GM19455 (cell line): Measurements from ENCODE around the gene ZBP1.
"Not testable (repeated sequence)": the region's sequence is repeated elsewhere in the genome, so short reads cannot be mapped to it uniquely, and the experiment has no call there.

ENCODE experiments used
- ATAC-seq: cut with Tn5 transposase; IDR thresholded peaks from one replicate; pipeline ENCODE4 v1.9.1; 2021; ENCODE audit not compliant: unreplicated experiment

The ZBP1 gene

GRCh38 chr20:57647933-57648785 is 27.9 kb upstream of the ZBP1 start:
- ATAC-seq: no peak

- ATAC-seq: no peak
Observed at GRCh38 chr20:57647006-57647932, 27.0 kb upstream of the ZBP1 start.

- no peak for ATAC-seq
Observed at GRCh38 chr20:57638895-57639236, 18.6 kb upstream of the ZBP1 start.

- ATAC-seq: no peak
Observed at GRCh38 chr20:57638173-57638894, 18.1 kb upstream of the ZBP1 start.

GRCh38 chr20:57633945-57634491 is 13.8 kb upstream of the ZBP1 start:
- no peak for ATAC-seq

- ATAC-seq: no peak
Observed at GRCh38 chr20:57632286-57632685, 12.1 kb upstream of the ZBP1 start.

- ATAC-seq: no peak
Observed at GRCh38 chr20:57630061-57630460, 9.8 kb upstream of the ZBP1 start.

DNA sequence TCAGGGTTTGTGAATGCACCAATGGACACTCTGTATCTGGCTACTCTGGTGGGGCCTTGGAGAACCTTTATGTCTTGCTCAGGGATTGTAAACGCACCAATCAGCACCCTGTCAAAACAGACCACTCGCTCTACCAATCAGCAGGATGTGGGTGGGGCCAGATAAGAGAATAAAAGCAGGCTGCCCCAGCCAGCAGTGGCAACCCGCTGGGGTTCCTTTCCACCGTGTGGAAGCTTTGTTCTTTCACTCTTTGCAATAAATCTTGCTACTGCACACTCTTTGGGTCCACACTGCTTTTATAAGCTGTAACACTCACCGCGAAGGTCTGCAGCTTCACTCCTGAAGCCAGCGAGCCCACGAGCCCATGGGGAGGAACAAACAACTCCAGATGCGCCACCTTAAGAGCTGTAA is 9.3 kb upstream of the ZBP1 start:
- ATAC-seq: not testable (repeated sequence)

GRCh38 chr20:57628962-57629308 is 8.7 kb upstream of the ZBP1 start:
- ATAC-seq: not testable (repeated sequence)

GRCh38 chr20:57628047-57628961 is 8.1 kb upstream of the ZBP1 start:
- no peak for ATAC-seq

GRCh38 chr20:57627339-57627738 is 7.1 kb upstream of the ZBP1 start:
- ATAC-seq: no peak

DNA sequence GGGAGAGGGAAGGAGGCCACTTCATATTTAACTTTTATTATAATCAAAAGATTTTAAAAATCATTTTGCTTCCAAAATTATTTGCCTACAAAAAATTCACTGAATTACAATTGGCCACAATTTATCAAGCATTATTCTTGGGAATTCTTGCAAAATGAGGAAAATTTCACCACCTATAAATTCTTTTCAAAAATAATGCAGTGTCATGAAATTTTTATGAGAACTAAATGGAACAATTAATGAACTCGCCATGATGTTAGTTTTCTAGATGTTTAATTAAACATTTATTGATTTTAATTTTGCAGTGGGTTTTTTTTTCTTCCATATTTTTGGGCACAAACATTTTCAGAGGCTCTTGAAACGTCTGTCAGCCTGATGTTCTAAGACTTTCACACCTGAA is 5.8 kb upstream of the ZBP1 start:
- ATAC-seq: no peak

DNA sequence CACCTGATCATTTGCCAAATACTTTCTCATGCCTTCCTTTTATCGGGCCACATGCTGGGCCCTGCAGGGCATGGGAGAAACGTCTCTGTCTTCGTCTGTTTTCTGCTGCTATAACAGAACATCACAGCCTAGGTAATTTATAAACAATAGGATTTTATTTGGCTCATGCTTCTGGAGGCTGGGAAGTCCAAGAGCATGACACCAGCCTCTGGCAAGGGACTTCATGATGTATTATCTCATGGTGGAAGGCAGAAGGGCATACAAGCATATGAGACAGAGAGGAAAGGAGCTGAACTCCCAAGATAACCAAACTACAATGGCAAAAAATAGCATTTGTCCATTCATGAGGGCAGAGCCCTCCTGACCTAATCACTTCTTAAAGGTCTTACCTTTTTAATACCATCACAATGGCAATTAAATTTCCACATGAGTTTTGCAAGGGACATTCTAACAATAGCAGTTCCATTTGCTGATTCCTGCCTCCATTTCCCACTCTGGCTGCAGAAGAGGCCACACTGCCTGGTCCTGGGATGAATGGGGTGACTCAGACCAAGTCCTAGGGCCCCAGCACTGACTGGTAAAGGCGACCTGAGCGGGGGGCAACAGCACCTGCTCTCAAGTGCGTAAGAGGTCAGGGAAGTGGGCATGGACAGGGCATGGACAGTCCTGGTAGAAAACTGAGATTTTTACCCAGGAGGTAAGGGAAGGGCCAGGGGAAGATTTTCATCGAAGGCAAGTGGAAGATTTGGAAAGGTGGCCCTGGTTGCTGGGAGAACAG is 5.1 kb upstream of the ZBP1 start:
- ATAC-seq: no peak

- ATAC-seq: no peak
Observed at GRCh38 chr20:57624124-57624523, 3.9 kb upstream of the ZBP1 start.

DNA sequence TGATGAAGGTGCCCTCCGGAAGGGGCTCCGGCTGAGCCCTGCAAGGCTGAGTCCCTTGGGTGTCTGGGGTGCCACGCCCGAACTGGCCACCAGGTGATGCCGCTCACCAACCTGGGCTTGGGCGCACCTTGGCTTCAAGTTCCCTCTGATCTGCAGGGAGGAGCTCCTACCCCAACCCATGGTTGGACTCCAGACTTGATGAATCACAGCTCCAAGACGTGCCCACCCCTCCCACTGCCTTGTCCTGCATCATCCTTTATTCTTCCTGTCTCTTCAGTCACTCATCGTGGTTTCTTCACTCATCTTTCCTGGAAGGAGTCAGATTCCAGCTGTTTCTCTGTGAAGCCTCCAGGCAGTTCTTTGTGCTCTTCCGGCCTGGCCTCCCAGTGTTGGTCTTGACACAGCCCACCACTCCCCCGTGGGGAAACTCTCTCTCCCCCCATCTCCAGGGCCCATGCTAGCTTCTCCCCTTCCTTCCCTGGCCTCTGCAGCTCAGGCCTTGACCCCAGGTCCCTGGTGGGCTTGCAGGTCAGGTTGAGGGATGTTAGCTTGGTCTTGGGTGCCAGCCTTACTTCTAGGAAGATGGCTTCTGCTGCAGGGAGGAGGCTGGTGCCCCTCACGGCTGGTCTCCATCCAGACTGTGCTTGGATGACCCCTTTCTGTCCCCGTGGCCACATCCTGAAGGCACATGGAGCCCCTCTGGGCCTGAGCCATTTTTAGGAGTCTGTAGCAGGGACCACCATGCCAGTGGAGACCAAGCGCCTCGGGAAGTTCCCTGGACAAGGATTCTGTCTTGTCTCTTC is 2.6 kb upstream of the ZBP1 start:
- ATAC-seq: no peak

GRCh38 chr20:57622201-57622570 is 2.0 kb upstream of the ZBP1 start:
- no peak for ATAC-seq

- ATAC-seq: no peak
Observed at GRCh38 chr20:57621421-57622200, 1.4 kb upstream of the ZBP1 start.

DNA sequence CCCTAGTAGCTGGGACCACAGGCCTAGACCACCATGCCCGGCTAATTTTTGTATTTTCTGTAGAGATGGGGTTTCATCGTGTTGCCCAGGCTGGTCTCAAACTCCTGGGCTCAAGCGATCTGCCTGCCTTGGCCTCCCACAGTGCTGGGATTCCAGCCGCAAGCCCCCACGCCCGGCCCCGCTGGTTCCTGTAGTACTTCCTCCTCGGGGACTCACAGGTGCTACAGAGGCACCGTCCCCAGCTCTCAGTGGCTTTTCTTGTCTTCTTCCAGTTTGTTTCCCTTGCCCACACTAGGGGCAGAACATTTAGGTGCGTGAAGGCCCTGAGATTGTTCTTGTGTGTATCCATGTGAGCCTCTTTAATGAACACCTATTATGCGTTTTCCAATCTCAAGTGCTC is 773 bp upstream of the ZBP1 start:
- no peak for ATAC-seq
